Occipital lobe (tissue), 2 donors: ENCODE data around the gene TCF12. TPM values are rescaled to one million over a fixed set of nuclear protein-coding genes. Genes with fewer than 3 reads are reported as not detected.
"Not testable (repeated sequence)": the region's sequence is repeated elsewhere in the genome, so short reads cannot be mapped to it uniquely, and the experiment has no call there.

Source experiments
- DNase-seq: peaks from one replicate; lab custom pipeline; 2025; lab: John Stamatoyannopoulos, UW
- total RNA-seq: library from RNA; depleted of rRNA; stranded (reverse); fragments of >200 nt; gene quantifications from one replicate; pipeline ENCODE4 v1.2.3, GENCODE V29; 2014

TCF12 gene
- total RNA-seq, 1 donor from 2014 or later = 143 TPM

- no peak for DNase-seq
These were observed 2.6 kb upstream of the TCF12 start for GRCh38 chr15:56915888-56916287.

- DNase-seq = no peak
These were observed 1.5 kb upstream of the TCF12 start for GRCh38 chr15:56916825-56917477.

- DNase-seq = peak; percentile 53
These were observed 795 bp upstream of the TCF12 start for GRCh38 chr15:56917652-56918045.

GRCh38 chr15:56919031-56919608, 676 bp downstream of the TCF12 start:
- DNase-seq = peak; percentile 42

GRCh38 chr15:56919609-56920366, 1.3 kb downstream of the TCF12 start:
- DNase-seq = no peak

- DNase-seq = no peak
These were observed 1.9 kb downstream of the TCF12 start for GRCh38 chr15:56920367-56920627.

- no peak for DNase-seq
These were observed 4.7 kb downstream of the TCF12 start for GRCh38 chr15:56923174-56923591.

GRCh38 chr15:56927816-56928215, 9.4 kb downstream of the TCF12 start:
- no peak for DNase-seq

GRCh38 chr15:56929399-56929798, 11.0 kb downstream of the TCF12 start:
- no peak for DNase-seq

- no peak for DNase-seq
These were observed 11.5 kb downstream of the TCF12 start for GRCh38 chr15:56929933-56930332.

- DNase-seq = no peak
These were observed 12.3 kb downstream of the TCF12 start for GRCh38 chr15:56930669-56931313.

GRCh38 chr15:56931639-56932508, 13.4 kb downstream of the TCF12 start:
- no peak for DNase-seq

GRCh38 chr15:56932509-56932868, 14.0 kb downstream of the TCF12 start:
- DNase-seq = not testable (repeated sequence)

GRCh38 chr15:56933410-56933809, 15.0 kb downstream of the TCF12 start:
- DNase-seq = no peak

- no peak for DNase-seq
These were observed 15.4 kb downstream of the TCF12 start for GRCh38 chr15:56933811-56934210.

GRCh38 chr15:56934269-56934668, 15.8 kb downstream of the TCF12 start:
- DNase-seq = no peak

- no peak for DNase-seq
These were observed 18.5 kb downstream of the TCF12 start for GRCh38 chr15:56936929-56937328.

GRCh38 chr15:56939257-56939656, 20.8 kb downstream of the TCF12 start:
- DNase-seq = no peak

- DNase-seq = no peak
These were observed 21.9 kb downstream of the TCF12 start for GRCh38 chr15:56940388-56940787.

GRCh38 chr15:56942118-56942517, 23.7 kb downstream of the TCF12 start:
- no peak for DNase-seq

- DNase-seq = no peak
These were observed 25.0 kb downstream of the TCF12 start for GRCh38 chr15:56943403-56943802.

GRCh38 chr15:56944485-56944884, 26.0 kb downstream of the TCF12 start:
- DNase-seq = no peak
